Measurements from ENCODE around the gene BRD4.
"Not testable (repeated sequence)": the region's sequence is repeated elsewhere in the genome, so short reads cannot be mapped to it uniquely, and the experiment has no call there.

Gene BRD4

GRCh38 chr19:15358918-15359317, 26.6 kb upstream of the BRD4 start:
- DNase-seq = no peak

- no peak for DNase-seq
Observed at GRCh38 chr19:15357906-15358305, 25.6 kb upstream of the BRD4 start.

GRCh38 chr19:15354566-15355296, 22.4 kb upstream of the BRD4 start:
- no peak for DNase-seq

- DNase-seq = no peak
Observed at GRCh38 chr19:15353908-15354307, 21.6 kb upstream of the BRD4 start.

- not testable (repeated sequence) for DNase-seq
Observed at GRCh38 chr19:15352535-15352934, 20.2 kb upstream of the BRD4 start.

- DNase-seq = not testable (repeated sequence)
Observed at GRCh38 chr19:15341328-15341727, 9.0 kb upstream of the BRD4 start.

GRCh38 chr19:15340086-15340485, 7.7 kb upstream of the BRD4 start:
- DNase-seq = no peak

- no peak for DNase-seq
Observed at GRCh38 chr19:15337202-15337601, 4.9 kb upstream of the BRD4 start.

GRCh38 chr19:15335992-15336391, 3.7 kb upstream of the BRD4 start:
- not testable (repeated sequence) for DNase-seq

- no peak for DNase-seq
Observed at GRCh38 chr19:15331419-15332310, 674 bp downstream of the BRD4 start.

- no peak for DNase-seq
Observed at GRCh38 chr19:15330801-15331418, 1.4 kb downstream of the BRD4 start.

- no peak for DNase-seq
Observed at GRCh38 chr19:15328312-15328711, 4.0 kb downstream of the BRD4 start.

- DNase-seq = no peak
Observed at GRCh38 chr19:15324791-15325519, 7.4 kb downstream of the BRD4 start.

GRCh38 chr19:15323496-15324235, 8.7 kb downstream of the BRD4 start:
- no peak for DNase-seq

- no peak for DNase-seq
Observed at GRCh38 chr19:15321739-15322138, 10.6 kb downstream of the BRD4 start.

GRCh38 chr19:15320116-15320515, 12.2 kb downstream of the BRD4 start:
- no peak for DNase-seq

- no peak for DNase-seq
Observed at GRCh38 chr19:15318241-15318691, 14.1 kb downstream of the BRD4 start.

GRCh38 chr19:15317392-15318071, 14.8 kb downstream of the BRD4 start:
- no peak for DNase-seq

- no peak for DNase-seq
Observed at GRCh38 chr19:15316498-15316897, 15.8 kb downstream of the BRD4 start.

GRCh38 chr19:15315101-15315500, 17.2 kb downstream of the BRD4 start:
- no peak for DNase-seq

- DNase-seq = no peak
Observed at GRCh38 chr19:15313649-15314279, 18.6 kb downstream of the BRD4 start.
